Astrocyte (in vitro differentiated cells and primary cell): ENCODE measurements around the gene HMG20A. TPM values are rescaled to one million over a fixed set of nuclear protein-coding genes. Genes with fewer than 3 reads are reported as not detected.

Experiments
- DNase-seq: peaks from one replicate; pipeline ENCODE4 v3.0.0-alpha.2; 2010; ENCODE audit warnings: low read depth
- FAIRE-seq: peaks from 2 replicates; lab custom pipeline; 2011; peaks lifted over from hg19 to GRCh38; lab: Jason Lieb, UNC
- H2AFZ ChIP-seq: 2 replicates; pipeline ENCODE4 v1.6.0; 2012; ENCODE audit warnings: low read depth, low read length, inconsistent platforms
- H3K27ac ChIP-seq: 2 replicates; pipeline ENCODE4 v1.5.1; 2011; ENCODE audit warnings: low read depth, low read length, inconsistent platforms
- H3K27me3 ChIP-seq: 2 replicates; pipeline ENCODE4 v1.6.0; 2011; ENCODE audit warnings: low read length, inconsistent platforms; ENCODE audit not compliant: insufficient read depth
- H3K36me3 ChIP-seq: 2 replicates; pipeline ENCODE4 v1.5.1; 2011; ENCODE audit warnings: low read length, inconsistent platforms; ENCODE audit not compliant: insufficient read depth
- H3K4me1 ChIP-seq: 2 replicates; pipeline ENCODE4 v1.5.1; 2011; ENCODE audit warnings: low read length, inconsistent platforms; ENCODE audit not compliant: insufficient read depth
- H3K4me2 ChIP-seq: 2 replicates; pipeline ENCODE4 v1.6.0; 2012; ENCODE audit warnings: low read length, inconsistent platforms
- H3K4me3 ChIP-seq: 2 replicates; pipeline ENCODE4 v1.5.1; 2011; ENCODE audit warnings: low read depth, mild to moderate bottlenecking, low read length, inconsistent platforms; ENCODE audit not compliant: insufficient read depth
- H3K79me2 ChIP-seq: 2 replicates; pipeline ENCODE4 v1.6.0; 2012; ENCODE audit warnings: mild to moderate bottlenecking, low read length, inconsistent platforms; ENCODE audit not compliant: insufficient read depth
- H3K9ac ChIP-seq: 2 replicates; pipeline ENCODE4 v1.6.0; 2012; ENCODE audit warnings: mild to moderate bottlenecking, low read length, inconsistent platforms
- H3K9me3 ChIP-seq: 2 replicates; pipeline ENCODE4 v1.5.1; 2012; ENCODE audit warnings: low read depth, mild to moderate bottlenecking, low read length, inconsistent platforms; ENCODE audit not compliant: insufficient read depth
- H4K20me1 ChIP-seq: 2 replicates; pipeline ENCODE4 v1.6.0; 2012; ENCODE audit warnings: low read length, inconsistent platforms; ENCODE audit not compliant: insufficient read depth
- H3K27ac Mint-ChIP-seq: one replicate; pipeline ENCODE4 v1.8.0; 2021; ENCODE audit warnings: mild to moderate bottlenecking, mixed read lengths; ENCODE audit not compliant: unreplicated experiment
- H3K27me3 Mint-ChIP-seq: one replicate; pipeline ENCODE4 v1.8.0; 2021; ENCODE audit warnings: low read depth, mixed read lengths; ENCODE audit not compliant: unreplicated experiment
- H3K36me3 Mint-ChIP-seq: one replicate; pipeline ENCODE4 v1.8.0; 2021; ENCODE audit warnings: low read depth, mixed read lengths; ENCODE audit not compliant: unreplicated experiment
- H3K4me1 Mint-ChIP-seq: one replicate; pipeline ENCODE4 v1.8.0; 2021; ENCODE audit warnings: low read depth, mixed read lengths; ENCODE audit not compliant: unreplicated experiment
- H3K4me3 Mint-ChIP-seq: one replicate; pipeline ENCODE4 v1.8.0; 2021; ENCODE audit warnings: mild to moderate bottlenecking, moderate library complexity, mixed read lengths; ENCODE audit not compliant: unreplicated experiment
- H3K9me3 Mint-ChIP-seq: one replicate; pipeline ENCODE4 v1.8.0; 2021; ENCODE audit warnings: mild to moderate bottlenecking, mixed read lengths; ENCODE audit not compliant: unreplicated experiment
- CTCF ChIP-seq: IDR thresholded peaks from 2 replicates; pipeline ENCODE4 v1.5.1; 2011; ENCODE audit warnings: low read depth, mild to moderate bottlenecking, inconsistent platforms, low read length, moderate library complexity; ENCODE audit not compliant: insufficient read depth
- EZH2 ChIP-seq: IDR thresholded peaks from 2 replicates; pipeline ENCODE4 v1.6.1; 2012; ENCODE audit warnings: mild to moderate bottlenecking, low read length, inconsistent platforms; ENCODE audit not compliant: insufficient read depth
- total RNA-seq: library from RNA; stranded (reverse); gene quantifications from 2 replicates; pipeline ENCODE4 v1.2.1, GENCODE V29; 2021

The HMG20A gene
- total RNA-seq, 1 donor from 2014 or later = 47.4 TPM

GRCh38 chr15:77412972-77413698, 7.6 kb upstream of the HMG20A start:
- no peaks in the 10 kb centered on the region for H3K36me3 ChIP-seq
- H2AFZ ChIP-seq = no peak overlapping the region
- H3K9ac ChIP-seq = no peak overlapping the region
- H3K9me3 ChIP-seq = no peaks in the 10 kb centered on the region
- H3K36me3 Mint-ChIP-seq = no peaks in the 10 kb centered on the region
- H3K27me3 ChIP-seq = no peaks in the 10 kb centered on the region
- DNase-seq (no peak), FAIRE-seq (no peak)
- H3K27ac ChIP-seq = no peak overlapping the region
- H3K4me3 ChIP-seq = no peak overlapping the region
- H3K79me2 ChIP-seq = peaks cover 100% of the 10 kb centered on the region
- peaks cover 94% of the 10 kb centered on the region for H4K20me1 ChIP-seq
- H3K4me3 Mint-ChIP-seq = no peak overlapping the region
- H3K27me3 Mint-ChIP-seq = no peaks in the 10 kb centered on the region
- no peak overlapping the region for H3K4me2 ChIP-seq
- peaks cover 12% of the 10 kb centered on the region for H3K4me1 ChIP-seq
- H3K27ac Mint-ChIP-seq = no peak overlapping the region
- H3K9me3 Mint-ChIP-seq = no peaks in the 10 kb centered on the region
- H3K4me1 Mint-ChIP-seq = peaks cover 19% of the 10 kb centered on the region
- no peak for TF ChIP-seq CTCF
- no peak for TF ChIP-seq EZH2

- FAIRE-seq = no peak
- TF ChIP-seq CTCF (no peak), EZH2 (no peak)
- Mint-ChIP-seq H3K9me3 (no peaks in the 10 kb centered on the region), H3K4me1 (peaks cover 22% of the 10 kb centered on the region), H3K4me3 (no peak overlapping the region), H3K27ac (no peak overlapping the region), H3K36me3 (no peaks in the 10 kb centered on the region), H3K27me3 (no peaks in the 10 kb centered on the region)
- Histone ChIP-seq H3K27ac (no peak overlapping the region), H3K27me3 (no peaks in the 10 kb centered on the region), H3K4me1 (peaks cover 12% of the 10 kb centered on the region), H3K79me2 (peaks cover 100% of the 10 kb centered on the region), H3K36me3 (no peaks in the 10 kb centered on the region), H4K20me1 (peaks cover 89% of the 10 kb centered on the region), H3K9me3 (no peaks in the 10 kb centered on the region), H2AFZ (no peak overlapping the region), H3K4me2 (no peak overlapping the region), H3K4me3 (no peak overlapping the region), H3K9ac (no peak overlapping the region)
- DNase-seq = no peak
Measured at GRCh38 chr15:77413699-77414349, 6.9 kb upstream of the HMG20A start.
